Ishikawa (cell line): ENCODE results near the gene TXLNG.

Experiments
- CEBPB ChIP-seq: IDR thresholded peaks from 2 replicates; pipeline ENCODE4 v1.6.1; 2012
- CREB1 ChIP-seq: IDR thresholded peaks from 2 replicates; pipeline ENCODE4 v1.6.1; 2012; ENCODE audit warnings: low read depth
- EGR1 ChIP-seq: IDR thresholded peaks from 2 replicates; pipeline ENCODE4 v1.6.1; 2012
- EP300 ChIP-seq: IDR thresholded peaks from 2 replicates; pipeline ENCODE4 v1.6.1; 2012; ENCODE audit warnings: borderline replicate concordance
- FOXM1 ChIP-seq: IDR thresholded peaks from 2 replicates; pipeline ENCODE4 v1.6.1; 2012; ENCODE audit warnings: low read depth, borderline replicate concordance
- MAX ChIP-seq: IDR thresholded peaks from 2 replicates; pipeline ENCODE4 v1.6.1; 2012
- NFIC ChIP-seq: IDR thresholded peaks from 2 replicates; pipeline ENCODE4 v1.6.1; 2012
- RAD21 ChIP-seq: IDR thresholded peaks from 2 replicates; pipeline ENCODE4 v1.6.1; 2012; ENCODE audit warnings: low read depth
- REST ChIP-seq: IDR thresholded peaks from 2 replicates; pipeline ENCODE4 v1.6.1; 2012; ENCODE audit warnings: low read depth, mild to moderate bottlenecking
- TAF1 ChIP-seq: IDR thresholded peaks from 2 replicates; pipeline ENCODE4 v1.6.1; 2012; ENCODE audit warnings: low read depth, mild to moderate bottlenecking
- TCF12 ChIP-seq: IDR thresholded peaks from 2 replicates; pipeline ENCODE4 v1.6.1; 2012; ENCODE audit warnings: low read depth
- TEAD4 ChIP-seq: IDR thresholded peaks from 2 replicates; pipeline ENCODE4 v1.6.1; 2012
- USF1 ChIP-seq: IDR thresholded peaks from 2 replicates; pipeline ENCODE4 v1.6.1; 2012
- YY1 ChIP-seq: IDR thresholded peaks from 2 replicates; pipeline ENCODE4 v1.6.1; 2012; ENCODE audit warnings: low read depth
- ZBTB7A ChIP-seq: IDR thresholded peaks from 2 replicates; pipeline ENCODE4 v1.6.1; 2012; ENCODE audit warnings: low read depth

Gene TXLNG

GRCh38 chrX:16748425-16748824, 37.8 kb upstream of the TXLNG start:
- no peak for TF ChIP-seq ZBTB7A
- no peak for TF ChIP-seq YY1
- TF ChIP-seq FOXM1: no peak
- no peak for TF ChIP-seq MAX
- TF ChIP-seq EP300: no peak
- no peak for TF ChIP-seq USF1

- TF ChIP-seq TCF12 (no peak), FOXM1 (no peak), TAF1 (no peak), EGR1 (no peak), YY1 (no peak), RAD21 (no peak), ZBTB7A (no peak), TEAD4 (no peak)
Observed at GRCh38 chrX:16750136-16750535, 36.1 kb upstream of the TXLNG start.

GRCh38 chrX:16754019-16754418, 32.2 kb upstream of the TXLNG start:
- TF ChIP-seq RAD21 (no peak), EGR1 (no peak), CEBPB (no peak), CREB1 (no peak), NFIC (no peak), TEAD4 (no peak)

- TF ChIP-seq TAF1 (no peak), EP300 (no peak), TEAD4 (no peak), RAD21 (no peak), EGR1 (no peak), ZBTB7A (no peak), USF1 (no peak), MAX (no peak), YY1 (no peak), TCF12 (no peak), FOXM1 (no peak), CREB1 (no peak), CEBPB (no peak), REST (no peak), NFIC (no peak)
Observed at GRCh38 chrX:16756724-16757123, 29.5 kb upstream of the TXLNG start.

GRCh38 chrX:16762579-16762978, 23.7 kb upstream of the TXLNG start:
- no peak for TF ChIP-seq NFIC
- TF ChIP-seq USF1: no peak
- no peak for TF ChIP-seq REST
- TF ChIP-seq TEAD4: no peak
- TF ChIP-seq CREB1: no peak
- TF ChIP-seq ZBTB7A: no peak
- TF ChIP-seq TCF12: no peak
- no peak for TF ChIP-seq RAD21

GRCh38 chrX:16765594-16765993, 20.7 kb upstream of the TXLNG start:
- TF ChIP-seq ZBTB7A (no peak), MAX (no peak), TEAD4 (no peak), TAF1 (no peak), YY1 (no peak), EGR1 (no peak)
